Lower lobe of right lung (tissue), 2 donors: ENCODE results near the gene HSD17B3. TPM values are rescaled to one million over a fixed set of nuclear protein-coding genes. Genes with fewer than 3 reads are reported as not detected.

Experiments
- ATAC-seq, 2 donors: fragments of 200-7000 bp; cut with Tn5 transposase; one replicate each; pipeline ENCODE4 v1.9.1; 2020 to 2022; ENCODE audit warnings: mild to moderate bottlenecking in 2 of 2, moderate library complexity in 2 of 2
- DNase-seq: peaks from one replicate; pipeline ENCODE4 v3.0.0-alpha.2; 2020
- H3K27ac ChIP-seq: fragments of 200-600 bp; one replicate; pipeline ENCODE4 v1.8.0; 2022
- H3K27me3 ChIP-seq: fragments of 200-600 bp; one replicate; pipeline ENCODE4 v1.8.0; 2022; ENCODE audit warnings: low read depth
- H3K36me3 ChIP-seq: fragments of 200-600 bp; one replicate; pipeline ENCODE4 v1.8.0; 2022; ENCODE audit warnings: mild to moderate bottlenecking
- H3K4me1 ChIP-seq: fragments of 200-600 bp; one replicate; pipeline ENCODE4 v1.8.0; 2022
- H3K4me3 ChIP-seq: fragments of 200-600 bp; one replicate; pipeline ENCODE4 v1.8.0; 2022; ENCODE audit warnings: mild to moderate bottlenecking
- H3K9me3 ChIP-seq: fragments of 200-600 bp; one replicate; pipeline ENCODE4 v1.8.0; 2022
- intact Hi-C: fragments of 100-400 bp; cut with DNase I; formaldehyde crosslinking; loops from one replicate; pipeline ENCODE4 v1.11.0; 2022
- total RNA-seq: library from RNA; stranded (reverse); fragmentation: NEBNext Ultra II Directional; extraction: Animal tissue kit (Norgen Biotek cat#: 25700); gene quantifications from one replicate; pipeline ENCODE4 v1.2.1, GENCODE V29; 2021
- TF ChIP-seq, protein P1 (sequence below): fragments of 200-600 bp; IDR thresholded peaks from one replicate; pipeline ENCODE4 v1.8.0; 2022; ENCODE audit warnings: antibody characterized with exemption, mild to moderate bottlenecking
- donor health status: DM: no; HTN: yes; CAD: no; lungs with severe emphysema.

The HSD17B3 gene
- total RNA-seq, 1 donor from 2014 or later = 1.1 TPM

DNA sequence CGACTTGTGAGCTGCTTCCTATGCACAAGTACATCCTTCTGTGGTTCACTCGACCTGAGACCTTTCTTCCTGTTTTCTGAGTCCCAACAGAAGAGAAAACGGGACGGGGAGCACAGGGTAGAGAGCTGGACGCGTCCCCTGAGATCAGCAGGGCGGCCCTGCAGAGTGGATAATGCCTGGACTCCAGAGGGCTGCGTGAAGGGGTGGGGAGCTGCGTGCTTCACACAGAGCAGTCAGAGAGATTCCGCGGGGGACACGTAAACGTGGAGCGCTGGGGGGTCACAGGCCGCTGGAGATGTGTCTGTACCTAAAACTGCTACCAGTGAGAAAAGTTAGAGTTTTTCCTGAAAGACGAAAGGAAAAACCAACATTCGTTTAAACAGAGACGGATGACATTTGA is 46.3 kb downstream of the HSD17B3 start:
- TF ChIP-seq, protein P1, sequence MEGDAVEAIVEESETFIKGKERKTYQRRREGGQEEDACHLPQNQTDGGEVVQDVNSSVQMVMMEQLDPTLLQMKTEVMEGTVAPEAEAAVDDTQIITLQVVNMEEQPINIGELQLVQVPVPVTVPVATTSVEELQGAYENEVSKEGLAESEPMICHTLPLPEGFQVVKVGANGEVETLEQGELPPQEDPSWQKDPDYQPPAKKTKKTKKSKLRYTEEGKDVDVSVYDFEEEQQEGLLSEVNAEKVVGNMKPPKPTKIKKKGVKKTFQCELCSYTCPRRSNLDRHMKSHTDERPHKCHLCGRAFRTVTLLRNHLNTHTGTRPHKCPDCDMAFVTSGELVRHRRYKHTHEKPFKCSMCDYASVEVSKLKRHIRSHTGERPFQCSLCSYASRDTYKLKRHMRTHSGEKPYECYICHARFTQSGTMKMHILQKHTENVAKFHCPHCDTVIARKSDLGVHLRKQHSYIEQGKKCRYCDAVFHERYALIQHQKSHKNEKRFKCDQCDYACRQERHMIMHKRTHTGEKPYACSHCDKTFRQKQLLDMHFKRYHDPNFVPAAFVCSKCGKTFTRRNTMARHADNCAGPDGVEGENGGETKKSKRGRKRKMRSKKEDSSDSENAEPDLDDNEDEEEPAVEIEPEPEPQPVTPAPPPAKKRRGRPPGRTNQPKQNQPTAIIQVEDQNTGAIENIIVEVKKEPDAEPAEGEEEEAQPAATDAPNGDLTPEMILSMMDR = no peak
- ATAC-seq = no peak
- no peak for DNase-seq
- Histone ChIP-seq H3K4me1 (no peaks in the 10 kb centered on the region), H3K27me3 (no peaks in the 10 kb centered on the region), H3K4me3 (no peak overlapping the region), H3K27ac (no peak overlapping the region), H3K36me3 (no peaks in the 10 kb centered on the region), H3K9me3 (no peaks in the 10 kb centered on the region)
- intact Hi-C loops = no loop called here

DNA sequence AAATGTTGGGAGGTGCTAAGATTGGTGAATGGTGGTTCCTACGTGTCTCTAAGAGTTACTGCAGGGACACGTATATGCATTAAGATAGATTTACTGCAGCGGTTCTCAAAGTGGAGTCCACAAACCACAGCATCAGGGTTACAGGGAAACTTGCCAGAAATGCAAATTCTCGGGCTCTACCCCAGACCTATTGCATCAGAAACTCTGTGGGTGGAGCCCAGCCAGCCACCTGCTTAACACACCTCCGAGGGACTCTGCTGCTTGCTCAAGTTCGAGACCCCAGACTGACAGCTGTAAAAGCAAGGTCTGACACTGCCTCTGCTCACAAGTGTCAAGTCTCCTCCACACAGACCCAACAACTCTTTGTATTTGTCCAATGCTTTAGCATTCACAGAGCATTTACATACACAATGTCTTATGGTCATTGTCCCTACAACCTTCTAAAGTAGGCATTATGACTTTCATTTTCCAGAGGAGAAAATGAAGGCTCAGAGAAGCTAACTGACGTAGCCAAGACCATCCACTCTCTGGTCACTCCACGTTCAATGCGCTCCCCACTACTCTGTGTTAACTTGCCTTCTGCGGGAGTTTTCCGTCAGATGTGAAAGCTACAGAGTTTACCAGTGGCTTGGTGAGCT is 48.8 kb downstream of the HSD17B3 start:
- Histone ChIP-seq H3K4me1 (no peaks in the 10 kb centered on the region), H3K27ac (no peak overlapping the region), H3K36me3 (no peaks in the 10 kb centered on the region), H3K27me3 (no peaks in the 10 kb centered on the region), H3K4me3 (no peak overlapping the region), H3K9me3 (no peaks in the 10 kb centered on the region)
- ATAC-seq = no peak
- no peak for DNase-seq
- intact Hi-C loops = no loop called here
- TF ChIP-seq, protein P1 = no peak

DNA sequence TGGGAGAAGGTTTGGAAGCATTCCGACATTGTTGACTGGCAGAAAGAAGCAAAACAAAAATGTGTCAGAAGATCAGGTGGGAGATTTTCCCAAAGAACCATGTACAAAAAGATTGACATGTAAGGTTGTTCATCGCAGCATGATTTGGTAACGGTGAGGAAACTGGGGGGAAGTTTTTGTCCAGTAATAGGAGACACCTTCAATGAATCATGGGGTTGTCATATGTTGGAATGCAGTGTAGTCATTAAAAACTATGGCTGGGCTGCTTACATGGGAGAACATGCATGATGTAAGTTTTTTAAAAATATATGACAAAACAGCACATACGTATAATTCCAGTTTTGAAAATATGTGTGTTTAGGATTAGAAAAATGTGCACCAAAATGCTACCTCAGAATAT is 50.5 kb downstream of the HSD17B3 start:
- Histone ChIP-seq H3K4me3 (no peak overlapping the region), H3K9me3 (no peaks in the 10 kb centered on the region), H3K36me3 (no peaks in the 10 kb centered on the region), H3K27ac (no peak overlapping the region), H3K4me1 (no peaks in the 10 kb centered on the region), H3K27me3 (no peaks in the 10 kb centered on the region)
- TF ChIP-seq, protein P1 = no peak
- intact Hi-C loops = no loop called here
- ATAC-seq = no peak
- no peak for DNase-seq

DNA sequence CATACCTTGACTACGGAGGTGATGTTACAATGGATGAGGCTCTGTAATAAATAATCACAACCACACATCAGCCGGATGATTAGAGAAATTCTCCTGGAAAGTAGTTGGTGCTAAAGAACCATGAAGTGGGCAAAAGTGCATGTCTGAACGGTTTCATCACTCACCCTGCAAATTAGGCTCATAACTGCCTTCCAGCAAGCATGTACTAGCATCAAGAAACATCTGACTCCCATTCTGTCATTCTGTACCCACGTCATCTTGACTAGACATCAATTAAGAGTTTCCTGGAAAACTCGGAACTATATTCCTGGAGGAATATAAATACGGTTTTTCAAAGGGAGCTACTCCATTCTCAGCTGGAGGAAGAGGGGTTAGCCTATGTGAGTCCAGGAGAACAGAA is 52.2 kb downstream of the HSD17B3 start:
- no peak for ATAC-seq
- Histone ChIP-seq H3K4me1 (no peaks in the 10 kb centered on the region), H3K27me3 (no peaks in the 10 kb centered on the region), H3K36me3 (no peaks in the 10 kb centered on the region), H3K27ac (no peak overlapping the region), H3K4me3 (no peak overlapping the region), H3K9me3 (no peaks in the 10 kb centered on the region)
- TF ChIP-seq, protein P1 = no peak
- intact Hi-C loops = no loop called here
- no peak for DNase-seq

DNA sequence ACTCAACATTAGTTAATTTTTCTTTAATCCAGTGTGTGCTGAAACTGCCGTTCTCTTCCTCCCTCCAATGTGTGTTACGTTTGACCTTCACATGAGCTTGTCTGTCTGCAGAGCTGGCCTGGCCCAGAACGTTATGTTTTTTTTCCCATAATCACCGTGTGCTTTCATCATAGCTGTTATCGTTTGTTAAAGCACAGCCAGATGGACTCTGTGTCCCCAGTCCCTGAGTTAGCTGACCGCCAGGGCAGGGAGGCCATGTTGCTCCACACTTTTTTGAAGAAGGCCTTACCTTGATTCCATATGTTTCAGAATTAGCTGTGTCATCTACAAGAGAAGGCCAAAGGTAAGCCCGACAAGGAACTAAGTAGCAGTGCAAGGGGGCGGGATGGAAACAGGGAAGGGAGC is 55.7 kb downstream of the HSD17B3 start:
- no peaks in the 10 kb centered on the region for H3K4me1 ChIP-seq
- H3K9me3 ChIP-seq = no peaks in the 10 kb centered on the region
- DNase-seq (no peak), ATAC-seq (no peak)
- H3K4me3 ChIP-seq = no peak overlapping the region
- intact Hi-C loops = no loop called here
- no peak overlapping the region for H3K27ac ChIP-seq
- H3K36me3 ChIP-seq = no peaks in the 10 kb centered on the region
- TF ChIP-seq, protein P1 = no peak
- H3K27me3 ChIP-seq = no peaks in the 10 kb centered on the region
